WTC11 (cell line): Measurements from ENCODE around the gene MFNG. TPM values are rescaled to one million over a fixed set of nuclear protein-coding genes. Genes with fewer than 3 reads are reported as not detected.

Experiments used
- ATAC-seq: fragments of 200-7000 bp; cut with Tn5 transposase; 2 replicates; pipeline ENCODE4 v1.10.0; 2021; ENCODE audit warnings: mild to moderate bottlenecking, moderate library complexity
- Bru-seq: library from RNA; stranded (reverse); fragments of 400-500 nt; gene quantifications from one replicate; lab custom pipeline; 2021; lab: Mats Ljungman, UMichigan
- CTCF ChIA-PET: fragments of 300-600 bp; sonication (Branson Sonifier 250); formaldehyde crosslinking; loops from one replicate; lab custom pipeline; 2021; ENCODE audit warnings: antibody characterized with exemption; lab: Charles Lee
- POLR2A ChIA-PET: fragments of 350-600 bp; sonication (Branson Sonifier 250); formaldehyde crosslinking; loops from one replicate; lab custom pipeline; 2021; ENCODE audit warnings: antibody characterized with exemption; lab: Charles Lee
- DNase-seq: peaks from one replicate; pipeline ENCODE4 v3.0.0; 2021; ENCODE audit warnings: low spot score
- H3K27ac Mint-ChIP-seq: 2 replicates; pipeline ENCODE4 v1.8.0; 2021; ENCODE audit warnings: mixed read lengths
- H3K27me3 Mint-ChIP-seq: 2 replicates; pipeline ENCODE4 v1.8.0; 2021; ENCODE audit warnings: low read depth, mild to moderate bottlenecking, moderate library complexity, mixed read lengths
- H3K36me3 Mint-ChIP-seq: 2 replicates; pipeline ENCODE4 v1.8.0; 2021; ENCODE audit warnings: mixed read lengths
- H3K4me1 Mint-ChIP-seq: 2 replicates; pipeline ENCODE4 v1.8.0; 2022; ENCODE audit warnings: mixed read lengths
- H3K4me3 Mint-ChIP-seq: 2 replicates; pipeline ENCODE4 v1.8.0; 2021; ENCODE audit warnings: mild to moderate bottlenecking, moderate library complexity, mixed read lengths
- H3K9me3 Mint-ChIP-seq: 2 replicates; pipeline ENCODE4 v1.8.0; 2021; ENCODE audit warnings: mixed read lengths
- CREB1 ChIP-seq: sonication (generic); formaldehyde crosslinking; IDR thresholded peaks from 2 replicates; pipeline ENCODE4 v1.8.0; 2023; ENCODE audit warnings: mild to moderate bottlenecking, missing genetic modification reagents
- ESRRA ChIP-seq: sonication (generic); formaldehyde crosslinking; IDR thresholded peaks from 2 replicates; pipeline ENCODE4 v1.8.1; 2022; ENCODE audit warnings: mild to moderate bottlenecking, missing genetic modification reagents, borderline replicate concordance
- MLX ChIP-seq: sonication (generic); formaldehyde crosslinking; IDR thresholded peaks from 2 replicates; pipeline ENCODE4 v1.8.1; 2023; ENCODE audit warnings: mild to moderate bottlenecking, missing genetic modification reagents, moderate library complexity
- MXD4 ChIP-seq: fragments of 250-450 bp; sonication (Bioruptor Pico); IDR thresholded peaks from 2 replicates; pipeline ENCODE4 v1.8.0; 2021; ENCODE audit warnings: mild to moderate bottlenecking, moderate library complexity, borderline replicate concordance
- PRDM15 ChIP-seq: sonication (generic); formaldehyde crosslinking; IDR thresholded peaks from 2 replicates; pipeline ENCODE4 v1.8.0; 2022; ENCODE audit warnings: missing genetic modification reagents
- TCF7 ChIP-seq: sonication (generic); formaldehyde crosslinking; IDR thresholded peaks from 2 replicates; pipeline ENCODE4 v1.8.0; 2022; ENCODE audit warnings: mild to moderate bottlenecking, low read depth, missing genetic modification reagents, moderate library complexity
- ZNF121 ChIP-seq: sonication (generic); formaldehyde crosslinking; IDR thresholded peaks from 2 replicates; pipeline ENCODE4 v1.8.0; 2023; ENCODE audit warnings: missing genetic modification reagents
- ZNF219 ChIP-seq: sonication (generic); formaldehyde crosslinking; IDR thresholded peaks from 2 replicates; pipeline ENCODE4 v1.8.0; 2023; ENCODE audit warnings: missing genetic modification reagents, mild to moderate bottlenecking, borderline replicate concordance
- long read RNA-seq, 3 experiments: library from RNA in 1 of 3; library from capped mRNA in 1 of 3; library from polyadenylated mRNA in 1 of 3; unstranded in 2 of 3; stranded (forward) in 1 of 3; transcript quantifications; one replicate each; pipeline ENCODE4 v2.0.0, GENCODE V29; 2021
- total RNA-seq: library from RNA; stranded (reverse); gene quantifications from 3 replicates; pipeline ENCODE4 v1.2.3, GENCODE V29; 2021
- TF ChIP-seq, protein P1 (sequence below): fragments of 250-450 bp; sonication (Bioruptor Pico); IDR thresholded peaks from 2 replicates; pipeline ENCODE4 v1.8.0; 2021; ENCODE audit warnings: mild to moderate bottlenecking
- TF ChIP-seq, protein P2 (sequence below): sonication (generic); formaldehyde crosslinking; IDR thresholded peaks from 2 replicates; pipeline ENCODE4 v1.8.1; 2023; ENCODE audit warnings: mild to moderate bottlenecking, moderate library complexity, missing genetic modification reagents
- TF ChIP-seq, protein P3 (sequence below): sonication (generic); formaldehyde crosslinking; IDR thresholded peaks from 2 replicates; pipeline ENCODE4 v1.8.0; 2023; ENCODE audit warnings: missing genetic modification reagents, mild to moderate bottlenecking, borderline replicate concordance

The MFNG gene, protein sequence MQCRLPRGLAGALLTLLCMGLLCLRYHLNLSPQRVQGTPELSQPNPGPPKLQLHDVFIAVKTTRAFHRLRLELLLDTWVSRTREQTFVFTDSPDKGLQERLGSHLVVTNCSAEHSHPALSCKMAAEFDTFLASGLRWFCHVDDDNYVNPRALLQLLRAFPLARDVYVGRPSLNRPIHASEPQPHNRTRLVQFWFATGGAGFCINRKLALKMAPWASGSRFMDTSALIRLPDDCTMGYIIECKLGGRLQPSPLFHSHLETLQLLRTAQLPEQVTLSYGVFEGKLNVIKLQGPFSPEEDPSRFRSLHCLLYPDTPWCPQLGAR
- 3.2 to 4.8 TPM (median 3.7 TPM) in 3 replicates for total RNA-seq
- percentile 22 among the genes with signal in this experiment for Bru-seq, nascent RNA
- long read RNA-seq, experiment 1, transcript MFNG-201 (8 exons, 2,088 nt): major isoform, 7 of 10 reads
- long read RNA-seq, experiment 1, partial matches to known transcripts: 1 of 10 reads
- long read RNA-seq, experiment 1, other reads (novel, unspliced or antisense): 1 of 10 reads
- long read RNA-seq, experiment 2, partial matches to known transcripts: 4 of 7 reads
- long read RNA-seq, experiment 2, other reads (novel, unspliced or antisense): 3 of 7 reads
- long read RNA-seq, experiment 3, partial matches to known transcripts: 0 of 3 reads
- long read RNA-seq, experiment 3, other reads (novel, unspliced or antisense): 2 of 3 reads

DNA sequence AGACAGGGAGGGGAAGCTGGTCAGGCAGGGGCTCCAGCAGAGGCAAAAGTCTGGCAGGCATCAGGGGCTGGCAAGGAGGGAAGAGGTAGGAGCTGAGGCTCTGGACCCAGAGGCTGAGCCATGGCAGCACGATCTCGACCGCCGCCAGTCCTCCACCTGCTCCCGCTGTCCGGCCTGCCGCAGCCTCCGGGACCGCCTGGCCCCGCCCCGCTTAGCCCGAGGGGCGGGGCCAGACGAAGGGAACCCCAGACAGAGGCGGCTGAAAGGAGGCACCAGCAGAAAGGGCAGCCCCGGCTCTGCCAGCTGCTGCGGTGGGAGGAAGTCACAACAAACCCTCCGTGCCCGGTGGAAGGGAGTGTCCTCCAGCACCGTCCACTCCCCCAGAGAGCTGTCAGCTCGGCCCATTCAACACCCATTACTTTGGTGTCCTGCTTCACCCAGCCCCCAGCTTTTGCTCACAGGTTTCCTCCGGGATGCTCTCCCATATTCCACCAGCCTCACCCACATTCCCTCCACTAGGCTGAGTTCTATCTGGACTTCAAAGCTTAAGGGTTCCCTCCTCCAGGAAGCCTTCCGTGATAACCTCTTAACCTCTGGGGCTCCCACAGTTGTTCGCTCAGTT is at the start of gene MFNG:
TSS of gene MFNG (minus strand) at position 161 of the 622 bp plus-strand sequence. CDS start 207 bp downstream, outside the sequence.
- peak within 1 kb of the TSS; percentile 47 for H3K27ac Mint-ChIP-seq
- H3K9me3 Mint-ChIP-seq: no peaks in the 10 kb centered on the region
- DNase-seq: peak; percentile 75
- TF ChIP-seq ZNF121 (CRISPR knock-in tag): peak; percentile 79; the same call in 1 of the 2 replicates
- TF ChIP-seq PRDM15 (CRISPR knock-in tag): peak; percentile 89
- TF ChIP-seq CREB1 (CRISPR knock-in tag): no peak
- TF ChIP-seq ZNF219 (CRISPR knock-in tag): no peak
- no peak for TF ChIP-seq MLX
- TF ChIP-seq, protein P1, sequence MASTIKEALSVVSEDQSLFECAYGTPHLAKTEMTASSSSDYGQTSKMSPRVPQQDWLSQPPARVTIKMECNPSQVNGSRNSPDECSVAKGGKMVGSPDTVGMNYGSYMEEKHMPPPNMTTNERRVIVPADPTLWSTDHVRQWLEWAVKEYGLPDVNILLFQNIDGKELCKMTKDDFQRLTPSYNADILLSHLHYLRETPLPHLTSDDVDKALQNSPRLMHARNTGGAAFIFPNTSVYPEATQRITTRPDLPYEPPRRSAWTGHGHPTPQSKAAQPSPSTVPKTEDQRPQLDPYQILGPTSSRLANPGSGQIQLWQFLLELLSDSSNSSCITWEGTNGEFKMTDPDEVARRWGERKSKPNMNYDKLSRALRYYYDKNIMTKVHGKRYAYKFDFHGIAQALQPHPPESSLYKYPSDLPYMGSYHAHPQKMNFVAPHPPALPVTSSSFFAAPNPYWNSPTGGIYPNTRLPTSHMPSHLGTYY (CRISPR knock-in tag): no peak
- TF ChIP-seq MXD4: no peak
- TF ChIP-seq, protein P2, sequence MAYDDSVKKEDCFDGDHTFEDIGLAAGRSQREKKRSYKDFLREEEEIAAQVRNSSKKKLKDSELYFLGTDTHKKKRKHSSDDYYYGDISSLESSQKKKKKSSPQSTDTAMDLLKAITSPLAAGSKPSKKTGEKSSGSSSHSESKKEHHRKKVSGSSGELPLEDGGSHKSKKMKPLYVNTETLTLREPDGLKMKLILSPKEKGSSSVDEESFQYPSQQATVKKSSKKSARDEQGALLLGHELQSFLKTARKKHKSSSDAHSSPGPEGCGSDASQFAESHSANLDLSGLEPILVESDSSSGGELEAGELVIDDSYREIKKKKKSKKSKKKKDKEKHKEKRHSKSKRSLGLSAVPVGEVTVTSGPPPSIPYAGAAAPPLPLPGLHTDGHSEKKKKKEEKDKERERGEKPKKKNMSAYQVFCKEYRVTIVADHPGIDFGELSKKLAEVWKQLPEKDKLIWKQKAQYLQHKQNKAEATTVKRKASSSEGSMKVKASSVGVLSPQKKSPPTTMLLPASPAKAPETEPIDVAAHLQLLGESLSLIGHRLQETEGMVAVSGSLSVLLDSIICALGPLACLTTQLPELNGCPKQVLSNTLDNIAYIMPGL (CRISPR knock-in tag): no peak
- TF ChIP-seq, all 79 proteins: peak for 2
- H3K4me3 Mint-ChIP-seq: peak within 1 kb of the TSS; percentile 56
- no peaks in the 10 kb centered on the region for H3K27me3 Mint-ChIP-seq
- CTCF ChIA-PET: interaction anchor here (0.8 to 10.8 kb wide), 20 partner anchors 7 to 509 kb away, joined by 3 to 175 read pairs (median 4); no protein-coding TSS in a partner anchor
- peak; percentile 92 for ATAC-seq
- H3K36me3 Mint-ChIP-seq: no peaks in the 10 kb centered on the region
- POLR2A ChIA-PET: interaction anchor here (1.1 kb wide), 1 partner anchor 13 kb away, joined by 3 read pairs; no protein-coding TSS in a partner anchor
- peaks cover 54% of the 10 kb centered on the region for H3K4me1 Mint-ChIP-seq

DNA sequence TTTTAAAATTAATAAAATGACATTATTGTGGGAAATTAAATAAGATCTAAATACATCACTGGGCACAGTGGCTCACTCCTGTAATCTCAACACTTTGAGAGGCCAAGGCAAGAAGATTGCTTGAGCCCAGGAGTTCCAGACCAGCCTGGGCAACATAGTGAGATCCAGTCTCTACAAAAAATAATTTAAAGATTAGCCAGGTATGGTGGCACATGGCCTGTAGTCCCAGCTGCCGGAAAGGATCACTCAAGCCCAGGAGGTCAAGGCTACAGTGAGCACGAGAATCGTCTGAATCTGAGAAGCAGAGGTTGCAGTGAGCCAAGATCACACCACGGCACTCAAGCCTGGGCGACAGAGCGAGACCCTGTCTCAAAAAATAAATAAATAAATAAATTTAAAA is 49.0 kb upstream of the MFNG start:
- Mint-ChIP-seq H3K36me3 (no peaks in the 10 kb centered on the region), H3K27me3 (peaks cover 4% of the 10 kb centered on the region; the same call in 1 of the 2 replicates), H3K27ac (no peak overlapping the region)
- ATAC-seq (no peak), DNase-seq (no peak)
- POLR2A ChIA-PET: no interaction called here
- CTCF ChIA-PET: interaction anchor here (1.5 kb wide), 1 partner anchor 32 kb away, joined by 6 read pairs; no protein-coding TSS in a partner anchor
- TF ChIP-seq ESRRA (CRISPR knock-in tag): no peak
- TF ChIP-seq PRDM15 (CRISPR knock-in tag): no peak
- no peak for TF ChIP-seq TCF7
- TF ChIP-seq, protein P3, sequence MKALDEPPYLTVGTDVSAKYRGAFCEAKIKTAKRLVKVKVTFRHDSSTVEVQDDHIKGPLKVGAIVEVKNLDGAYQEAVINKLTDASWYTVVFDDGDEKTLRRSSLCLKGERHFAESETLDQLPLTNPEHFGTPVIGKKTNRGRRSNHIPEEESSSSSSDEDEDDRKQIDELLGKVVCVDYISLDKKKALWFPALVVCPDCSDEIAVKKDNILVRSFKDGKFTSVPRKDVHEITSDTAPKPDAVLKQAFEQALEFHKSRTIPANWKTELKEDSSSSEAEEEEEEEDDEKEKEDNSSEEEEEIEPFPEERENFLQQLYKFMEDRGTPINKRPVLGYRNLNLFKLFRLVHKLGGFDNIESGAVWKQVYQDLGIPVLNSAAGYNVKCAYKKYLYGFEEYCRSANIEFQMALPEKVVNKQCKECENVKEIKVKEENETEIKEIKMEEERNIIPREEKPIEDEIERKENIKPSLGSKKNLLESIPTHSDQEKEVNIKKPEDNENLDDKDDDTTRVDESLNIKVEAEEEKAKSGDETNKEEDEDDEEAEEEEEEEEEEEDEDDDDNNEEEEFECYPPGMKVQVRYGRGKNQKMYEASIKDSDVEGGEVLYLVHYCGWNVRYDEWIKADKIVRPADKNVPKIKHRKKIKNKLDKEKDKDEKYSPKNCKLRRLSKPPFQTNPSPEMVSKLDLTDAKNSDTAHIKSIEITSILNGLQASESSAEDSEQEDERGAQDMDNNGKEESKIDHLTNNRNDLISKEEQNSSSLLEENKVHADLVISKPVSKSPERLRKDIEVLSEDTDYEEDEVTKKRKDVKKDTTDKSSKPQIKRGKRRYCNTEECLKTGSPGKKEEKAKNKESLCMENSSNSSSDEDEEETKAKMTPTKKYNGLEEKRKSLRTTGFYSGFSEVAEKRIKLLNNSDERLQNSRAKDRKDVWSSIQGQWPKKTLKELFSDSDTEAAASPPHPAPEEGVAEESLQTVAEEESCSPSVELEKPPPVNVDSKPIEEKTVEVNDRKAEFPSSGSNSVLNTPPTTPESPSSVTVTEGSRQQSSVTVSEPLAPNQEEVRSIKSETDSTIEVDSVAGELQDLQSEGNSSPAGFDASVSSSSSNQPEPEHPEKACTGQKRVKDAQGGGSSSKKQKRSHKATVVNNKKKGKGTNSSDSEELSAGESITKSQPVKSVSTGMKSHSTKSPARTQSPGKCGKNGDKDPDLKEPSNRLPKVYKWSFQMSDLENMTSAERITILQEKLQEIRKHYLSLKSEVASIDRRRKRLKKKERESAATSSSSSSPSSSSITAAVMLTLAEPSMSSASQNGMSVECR (CRISPR knock-in tag): no peak
- TF ChIP-seq, all 79 proteins: peak for 0
- Mint-ChIP-seq H3K9me3 (no peaks in the 10 kb centered on the region), H3K4me3 (no peak overlapping the region), H3K4me1 (peaks cover 7% of the 10 kb centered on the region)
